IPS-11a (cell line): ENCODE data around the gene PRPSAP1.
"Not testable (repeated sequence)": the region's sequence is repeated elsewhere in the genome, so short reads cannot be mapped to it uniquely, and the experiment has no call there.

Experiments used
- H3K4me3 ChIP-seq: one replicate; pipeline ENCODE4 v1.5.1; 2013; ENCODE audit warnings: low read depth, low read length, control low read depth

The PRPSAP1 gene

GRCh38 chr17:76267581-76268001 lies 86.1 kb downstream of the PRPSAP1 start:
- H3K4me3 ChIP-seq: not testable (repeated sequence)

DNA sequence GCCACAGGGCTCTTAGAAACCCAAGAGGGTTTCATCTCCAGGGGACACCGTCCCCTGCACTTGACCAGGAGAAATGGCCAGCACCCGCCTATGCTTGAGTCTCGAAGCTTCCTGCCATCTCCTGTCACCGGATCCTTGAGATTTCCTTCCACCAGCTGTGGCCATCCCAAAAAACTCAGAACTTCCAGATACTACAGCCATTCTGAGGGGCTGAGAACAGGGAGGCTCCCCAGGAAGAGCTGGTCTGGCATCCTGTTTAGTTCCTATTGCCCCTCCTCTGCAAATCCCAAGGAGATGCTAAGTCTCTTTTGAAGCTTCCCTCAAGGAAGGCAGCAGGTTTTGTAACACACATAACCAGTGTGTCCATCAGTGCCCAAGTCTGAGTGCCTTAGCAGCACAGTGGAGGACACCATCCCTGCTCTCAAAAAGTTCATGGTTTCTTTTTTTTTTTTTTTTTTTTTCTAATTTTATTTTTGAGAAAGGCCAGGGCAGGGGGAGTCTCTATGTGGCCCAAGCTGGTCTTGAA lies 86.6 kb downstream of the PRPSAP1 start:
- H3K4me3 ChIP-seq: no peak overlapping the region

- peak overlapping the region; percentile 67 for H3K4me3 ChIP-seq
Observed at GRCh38 chr17:76266244-76266938, 87.3 kb downstream of the PRPSAP1 start.

DNA sequence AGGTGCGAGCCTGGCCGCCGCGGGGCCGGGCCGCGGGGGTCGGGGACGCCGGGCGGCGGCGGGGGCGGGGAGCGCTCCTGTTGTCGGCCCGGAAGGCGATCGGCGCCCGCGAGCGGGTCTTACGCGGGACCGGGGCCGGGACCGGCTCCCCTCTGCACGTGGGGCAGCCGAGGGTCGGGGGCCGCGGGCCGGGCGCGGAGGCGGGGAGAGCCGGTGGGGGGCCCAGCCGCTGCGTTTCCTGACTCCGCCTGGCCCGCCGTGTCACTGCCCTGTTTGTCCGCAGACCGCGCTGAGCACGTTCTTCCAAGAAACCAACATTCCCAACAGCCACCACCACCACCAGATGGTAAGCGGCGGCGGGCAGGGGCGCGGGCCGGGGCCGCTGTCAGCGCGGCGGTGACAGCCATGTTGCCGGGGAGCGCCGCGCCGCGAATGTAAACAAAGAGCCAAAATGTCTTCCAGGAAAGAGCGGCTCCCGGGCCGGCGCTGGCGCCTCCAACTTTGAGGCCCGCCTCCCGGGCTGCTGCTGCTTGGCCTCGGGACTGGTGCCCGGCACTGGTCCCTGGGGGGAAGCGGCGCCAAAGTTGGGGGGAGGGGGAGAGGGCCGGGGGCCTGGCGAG lies 88.0 kb downstream of the PRPSAP1 start:
- H3K4me3 ChIP-seq: peak overlapping the region; percentile 67

DNA sequence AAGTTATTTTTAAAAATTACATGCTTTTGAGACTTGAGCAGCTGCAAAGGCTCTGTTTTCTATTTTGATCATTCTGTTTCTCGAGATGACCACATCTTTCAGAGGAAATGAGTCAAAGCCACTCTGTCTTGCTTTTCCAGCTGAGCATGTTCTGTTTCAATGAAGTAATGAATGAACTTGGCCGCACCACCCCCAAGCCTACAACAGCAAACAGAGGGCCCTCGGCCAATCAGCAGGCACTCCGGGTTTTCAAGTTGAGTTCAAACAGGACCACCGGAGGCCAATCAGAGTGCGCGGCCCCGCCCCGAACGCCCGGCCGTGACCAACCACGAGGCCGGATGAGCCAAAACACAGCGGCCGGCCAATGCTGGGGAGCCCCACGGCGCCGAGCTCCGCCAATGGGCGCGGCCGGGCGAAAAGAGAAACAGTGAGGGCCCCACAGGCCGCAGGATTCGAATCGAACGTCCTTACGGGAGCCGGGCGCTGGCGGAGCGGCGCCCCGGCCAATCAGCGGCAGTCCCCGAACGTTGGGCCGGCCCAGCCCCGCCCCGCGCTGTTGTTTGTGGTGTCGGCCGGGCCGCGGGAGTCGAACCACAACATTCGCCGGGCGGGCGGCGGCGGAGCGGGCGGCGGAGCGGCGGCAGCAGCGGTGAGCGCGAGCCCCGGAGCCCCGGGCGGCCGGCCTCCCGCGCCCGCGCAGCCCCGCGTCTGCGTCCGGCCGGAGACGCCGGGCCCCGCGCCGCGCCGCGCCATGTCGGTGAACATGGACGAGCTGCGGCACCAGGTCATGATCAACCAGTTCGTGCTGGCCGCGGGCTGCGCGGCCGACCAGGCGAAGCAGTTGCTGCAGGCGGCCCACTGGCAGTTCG lies 88.7 kb downstream of the PRPSAP1 start, which contains the start of gene UBALD2:
TSS of gene UBALD2 (plus strand) at position 594 of the 869 bp plus-strand sequence. CDS start at position 752, 158 bp downstream.
- H3K4me3 ChIP-seq: peak within 1 kb of the TSS; percentile 67

DNA sequence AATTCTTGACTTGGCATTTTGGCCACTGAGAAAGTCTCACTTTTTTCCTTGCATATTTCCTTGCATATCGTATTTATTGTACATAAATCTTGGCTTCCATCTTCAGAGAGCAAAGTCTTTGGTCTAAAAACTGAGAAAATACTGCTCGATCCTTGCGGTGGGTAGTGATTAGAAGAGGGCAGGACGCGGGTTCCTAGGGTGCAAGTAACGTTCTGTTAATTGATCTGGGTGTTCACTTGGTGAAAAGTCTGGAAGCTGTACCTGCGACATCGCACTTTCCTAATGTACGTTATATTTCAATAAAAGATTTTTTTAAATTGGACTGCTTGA lies 89.3 kb downstream of the PRPSAP1 start:
- H3K4me3 ChIP-seq: no peak overlapping the region

GRCh38 chr17:76263896-76264295 lies 89.8 kb downstream of the PRPSAP1 start:
- H3K4me3 ChIP-seq: no peak overlapping the region

DNA sequence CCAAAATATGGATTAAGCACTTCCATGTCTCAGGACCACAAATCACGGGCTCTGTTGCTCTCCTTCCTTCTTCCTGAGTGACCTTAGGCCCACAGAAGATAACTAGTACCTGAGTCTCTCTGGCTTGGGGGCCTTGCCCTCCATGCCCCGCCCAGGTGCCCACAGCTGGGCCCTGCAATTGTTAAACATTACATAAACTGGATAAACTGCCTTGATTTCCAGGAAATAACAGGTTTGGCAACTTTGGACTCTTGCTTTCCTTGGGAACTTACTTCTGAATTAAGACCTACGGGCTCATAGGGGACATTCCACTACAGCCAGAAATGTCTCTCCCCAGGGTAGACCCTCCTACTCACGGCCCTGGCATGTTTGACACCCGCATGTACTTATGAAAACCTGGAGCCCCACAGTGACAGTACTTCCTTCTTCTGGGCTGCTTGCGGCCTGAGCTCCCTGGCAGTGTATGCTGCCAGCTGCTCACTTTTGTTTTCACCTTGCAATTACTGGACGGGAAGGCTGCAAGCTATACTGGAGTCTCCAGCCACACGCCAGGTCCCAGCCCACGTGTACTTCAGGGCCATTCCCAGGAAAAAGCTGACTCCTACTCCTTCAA lies 90.9 kb downstream of the PRPSAP1 start:
- no peak overlapping the region for H3K4me3 ChIP-seq

GRCh38 chr17:76261421-76262215 lies 92.1 kb downstream of the PRPSAP1 start:
- H3K4me3 ChIP-seq: no peak overlapping the region

DNA sequence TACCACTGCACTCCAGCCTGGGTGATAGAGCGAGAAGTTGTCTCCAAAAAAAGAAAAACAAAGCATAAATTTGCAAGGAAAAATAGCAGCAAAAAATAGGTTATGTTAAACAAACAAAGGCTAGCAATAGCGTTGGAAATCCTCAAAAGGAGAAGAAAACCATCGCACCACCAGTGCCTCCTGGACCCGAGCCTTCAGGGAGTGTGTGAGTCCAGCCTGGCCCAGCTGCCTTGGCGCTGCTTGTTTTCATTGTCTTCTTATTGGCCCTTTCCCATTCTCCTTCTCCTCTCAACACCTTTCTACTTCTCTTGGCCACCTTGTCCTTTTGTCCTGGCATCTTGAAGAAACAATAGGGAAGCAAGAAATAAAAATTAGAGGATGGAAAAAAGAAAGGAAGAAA lies 93.0 kb downstream of the PRPSAP1 start:
- no peak overlapping the region for H3K4me3 ChIP-seq

- H3K4me3 ChIP-seq: no peak overlapping the region
Observed at GRCh38 chr17:76260220-76260619, 93.5 kb downstream of the PRPSAP1 start.
